GM10266 (cell line): ENCODE results near the gene ZNF43.
"Not testable (repeated sequence)": the region's sequence is repeated elsewhere in the genome, so short reads cannot be mapped to it uniquely, and the experiment has no call there.

ENCODE experiments used
- DNase-seq: peaks from one replicate; pipeline ENCODE4 v3.0.0; 2012; ENCODE audit errors: extremely low spot score
- CTCF ChIP-seq: IDR thresholded peaks from 2 replicates; pipeline ENCODE4 v1.5.1; 2012; ENCODE audit warnings: mild to moderate bottlenecking, low read depth; ENCODE audit not compliant: control insufficient read depth, insufficient read depth; ENCODE audit errors: missing control alignments

The ZNF43 gene

GRCh38 chr19:21839976-21840375, 4.0 kb upstream of the ZNF43 start:
- no peak for TF ChIP-seq CTCF
- DNase-seq: no peak

GRCh38 chr19:21838646-21839045, 2.7 kb upstream of the ZNF43 start:
- TF ChIP-seq CTCF: no peak
- DNase-seq: no peak

GRCh38 chr19:21835429-21835809, 563 bp downstream of the ZNF43 start:
- TF ChIP-seq CTCF: no peak
- DNase-seq: no peak

- DNase-seq: no peak
- no peak for TF ChIP-seq CTCF
Measured at GRCh38 chr19:21833733-21834132, 2.2 kb downstream of the ZNF43 start.

- DNase-seq: no peak
- TF ChIP-seq CTCF: no peak
Measured at GRCh38 chr19:21824679-21825078, 11.3 kb downstream of the ZNF43 start.

- no peak for DNase-seq
- no peak for TF ChIP-seq CTCF
Measured at GRCh38 chr19:21823224-21823623, 12.8 kb downstream of the ZNF43 start.

- no peak for TF ChIP-seq CTCF
- no peak for DNase-seq
Measured at GRCh38 chr19:21812448-21812847, 23.5 kb downstream of the ZNF43 start.

- not testable (repeated sequence) for DNase-seq
Measured at GRCh38 chr19:21808400-21809000, 27.5 kb downstream of the ZNF43 start.
